HCEC 1CT (cell line): ENCODE measurements around the gene ZBTB39.
"Not testable (repeated sequence)": the region's sequence is repeated elsewhere in the genome, so short reads cannot be mapped to it uniquely, and the experiment has no call there.

ENCODE experiments used
- DNase-seq: peaks from one replicate; pipeline ENCODE4 v3.0.0-alpha.2; 2017

ZBTB39 gene

GRCh38 chr12:57031138-57031725, 24.9 kb upstream of the ZBTB39 start:
- DNase-seq: no peak

- DNase-seq: no peak
Observed at GRCh38 chr12:57029457-57029856, 23.1 kb upstream of the ZBTB39 start.

GRCh38 chr12:57027805-57028153, 21.4 kb upstream of the ZBTB39 start:
- no peak for DNase-seq

- no peak for DNase-seq
Observed at GRCh38 chr12:57027011-57027804, 20.9 kb upstream of the ZBTB39 start.

- no peak for DNase-seq
Observed at GRCh38 chr12:57025196-57025595, 18.9 kb upstream of the ZBTB39 start.

- DNase-seq: peak; percentile 46
Observed at GRCh38 chr12:57022324-57022723, 16.0 kb upstream of the ZBTB39 start.

- DNase-seq: no peak
Observed at GRCh38 chr12:57019983-57020719, 13.8 kb upstream of the ZBTB39 start.

- no peak for DNase-seq
Observed at GRCh38 chr12:57018906-57019305, 12.6 kb upstream of the ZBTB39 start.

- DNase-seq: not testable (repeated sequence)
Observed at GRCh38 chr12:57018353-57018752, 12.0 kb upstream of the ZBTB39 start.

GRCh38 chr12:57016348-57016747, 10.0 kb upstream of the ZBTB39 start, which contains the start of gene TAC3:
TAC3 (minus strand) TSS chr12:57016529; CDS start chr12:57015797, 732 bp downstream.
- DNase-seq: no peak

- no peak for DNase-seq
Observed at GRCh38 chr12:57012600-57013465, 6.5 kb upstream of the ZBTB39 start.

- DNase-seq: no peak
Observed at GRCh38 chr12:57011438-57012424, 5.4 kb upstream of the ZBTB39 start.

GRCh38 chr12:57010627-57011247, 4.4 kb upstream of the ZBTB39 start:
- no peak for DNase-seq

GRCh38 chr12:57009949-57010626, 3.7 kb upstream of the ZBTB39 start:
- DNase-seq: no peak

GRCh38 chr12:57008178-57008577, 1.8 kb upstream of the ZBTB39 start:
- peak; percentile 67 for DNase-seq

GRCh38 chr12:57006809-57007475, 596 bp upstream of the ZBTB39 start:
- DNase-seq: no peak

- DNase-seq: no peak
Observed at GRCh38 chr12:57004651-57005050, 1.7 kb downstream of the ZBTB39 start.

- DNase-seq: no peak
Observed at GRCh38 chr12:57003395-57003794, 3.0 kb downstream of the ZBTB39 start.

- peak; percentile 51 for DNase-seq
Observed at GRCh38 chr12:57001448-57001906, 4.9 kb downstream of the ZBTB39 start.

GRCh38 chr12:57000393-57000792, 6.0 kb downstream of the ZBTB39 start:
- no peak for DNase-seq
